KBM-7 (cell line): ENCODE results near the gene GSTK1.
"Not testable (repeated sequence)": the region's sequence is repeated elsewhere in the genome, so short reads cannot be mapped to it uniquely, and the experiment has no call there.

ENCODE experiments used
- DNase-seq: peaks from one replicate; pipeline ENCODE4 v3.0.0-alpha.2; 2015
- in situ Hi-C: fragments of 300-500 bp; cut with MboI; formaldehyde crosslinking; loops from 2 replicates; pipeline ENCODE4 v1.14.3; 2020; ENCODE audit warnings: low sequenced_read_pairs, low pct_unique_long_range_greater_than_20kb, mixed read lengths

GSTK1 gene

DNA sequence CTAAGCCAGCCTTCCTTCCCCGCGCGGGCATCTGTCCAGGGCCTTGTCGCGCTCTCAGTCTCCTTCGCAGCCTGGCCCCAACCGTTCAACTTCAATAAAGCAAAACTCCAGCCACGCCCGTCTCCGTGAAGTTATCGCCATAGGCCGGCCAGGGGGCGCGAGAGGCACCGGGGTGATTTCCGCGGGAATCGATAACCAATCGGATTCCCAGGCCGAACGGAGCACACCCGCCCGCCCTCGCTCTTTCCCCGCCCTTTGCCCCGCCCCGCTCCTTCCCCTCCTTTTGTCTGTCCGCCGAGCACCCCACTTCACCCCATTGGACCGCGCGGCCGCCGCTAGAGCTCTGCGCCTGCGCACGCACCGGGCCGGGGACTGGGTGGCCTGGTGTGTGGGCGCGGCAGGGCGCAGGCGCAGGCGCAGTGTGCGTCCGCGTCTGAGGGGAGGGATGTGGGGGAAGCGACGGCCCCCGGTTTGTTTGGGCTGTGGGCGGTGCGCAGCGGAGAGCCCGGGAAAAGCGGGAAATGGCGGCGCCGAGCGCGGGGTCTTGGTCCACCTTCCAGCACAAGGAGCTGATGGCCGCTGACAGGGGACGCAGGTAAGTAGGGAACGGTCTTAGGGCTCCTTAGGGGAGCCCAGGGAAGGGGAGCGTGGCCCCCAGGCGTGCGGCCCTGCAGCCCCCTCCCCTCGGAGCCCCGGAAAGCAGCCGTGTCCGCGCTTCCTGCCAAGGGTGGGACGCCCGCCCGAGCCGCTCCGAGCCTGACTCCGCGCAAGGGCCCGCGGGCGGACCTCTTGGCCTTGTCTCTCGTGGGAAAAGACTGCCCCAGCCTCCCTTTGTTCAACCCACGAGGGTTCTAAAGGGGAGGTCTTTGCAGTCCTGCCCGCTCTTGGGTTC lies 24.9 kb downstream of the GSTK1 start, which contains the start of gene CASP2:
TSS of gene CASP2 (plus strand) at position 417 of the 892 bp plus-strand sequence. CDS start at position 522, 105 bp downstream.
- DNase-seq, result peak; percentile 98
- in situ Hi-C loops, result no loop called here

GRCh38 chr7:143288836-143289235 lies 25.6 kb downstream of the GSTK1 start:
- DNase-seq, result no peak
- in situ Hi-C loops, result no loop called here

DNA sequence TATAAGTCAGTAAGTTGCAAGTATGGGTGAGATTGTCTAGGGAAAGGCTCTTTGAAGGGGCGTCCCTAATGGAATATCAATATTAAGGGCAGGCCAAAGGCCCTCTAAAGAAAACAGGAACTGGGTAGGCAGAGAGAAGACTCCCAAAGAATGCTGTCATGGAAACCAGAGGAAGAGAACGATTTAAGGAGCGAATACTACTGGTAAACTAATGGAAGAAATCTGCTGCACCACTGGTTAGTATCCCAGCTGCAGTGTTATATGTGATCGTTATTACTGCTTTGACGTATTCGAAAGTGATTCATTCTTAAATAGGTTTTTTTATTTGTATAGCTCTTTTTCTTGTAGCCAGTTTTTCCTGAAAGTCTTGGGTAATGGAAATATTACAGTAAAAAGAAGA lies 26.2 kb downstream of the GSTK1 start:
- peak; percentile 54 for DNase-seq
- in situ Hi-C loops, result no loop called here

DNA sequence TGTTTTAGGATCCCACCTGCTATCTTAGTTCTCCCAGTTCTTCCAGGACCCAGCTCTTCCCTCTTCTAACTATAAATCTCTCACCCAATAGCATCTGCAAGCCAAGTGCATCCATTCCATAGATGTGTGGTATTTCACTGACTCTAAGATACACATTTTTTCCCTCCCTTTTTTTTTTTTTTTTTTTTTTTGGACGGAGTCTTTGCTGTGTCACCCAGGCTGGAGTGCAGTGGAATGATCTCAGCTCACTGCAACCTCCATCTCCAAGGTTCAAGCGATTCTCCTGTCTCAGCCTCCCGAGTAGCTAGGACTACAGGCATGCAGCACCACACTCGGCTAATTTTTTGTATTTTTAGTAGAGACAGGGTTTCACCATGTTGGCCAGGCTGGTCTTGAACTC lies 26.6 kb downstream of the GSTK1 start:
- DNase-seq, in situ Hi-C loops: not testable (repeated sequence)

GRCh38 chr7:143290293-143290692 lies 27.1 kb downstream of the GSTK1 start:
- DNase-seq, result no peak
- in situ Hi-C loops, result no loop called here

- in situ Hi-C loops, result no loop called here
- no peak for DNase-seq
Observed at GRCh38 chr7:143292876-143293275, 29.6 kb downstream of the GSTK1 start.

GRCh38 chr7:143295870-143296269 lies 32.6 kb downstream of the GSTK1 start:
- DNase-seq, result no peak
- in situ Hi-C loops, result no loop called here

DNA sequence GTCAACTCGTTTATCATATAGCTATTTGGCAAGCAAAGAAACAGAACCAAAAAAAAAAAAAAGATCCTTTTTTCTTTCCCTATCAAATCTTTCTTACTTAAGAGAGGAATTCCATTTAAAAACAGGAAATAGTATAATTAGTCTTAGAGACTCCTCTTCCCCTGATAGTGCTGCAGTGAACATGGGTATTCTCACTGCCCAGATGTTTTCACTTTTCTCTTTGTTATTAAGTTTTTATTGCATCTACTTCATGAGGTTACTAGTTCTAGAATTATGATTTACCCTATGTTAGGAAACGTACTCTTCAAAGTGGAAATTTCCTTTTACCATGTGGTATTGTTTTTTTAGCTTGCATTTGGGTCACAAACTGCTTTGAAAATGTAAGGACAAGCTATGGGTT lies 33.4 kb downstream of the GSTK1 start:
- peak; percentile 37 for DNase-seq

DNA sequence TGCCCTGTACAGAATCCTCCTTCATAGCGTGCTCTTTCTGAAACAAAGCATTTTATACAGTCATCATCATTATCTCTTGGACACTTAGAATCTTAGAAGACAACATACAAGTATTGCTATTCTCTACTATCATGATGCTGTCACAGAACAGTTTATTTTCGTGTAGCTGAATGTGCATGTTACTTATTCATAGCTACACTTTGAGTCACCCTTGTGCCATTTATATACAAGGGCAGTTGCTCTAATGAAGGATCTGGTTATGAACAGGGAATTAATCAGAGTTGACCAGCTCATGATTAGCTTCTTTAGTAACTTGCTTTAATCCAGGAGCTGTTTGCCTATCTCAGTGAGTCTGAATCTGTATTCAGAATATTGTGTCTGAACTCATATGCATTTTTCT lies 36.1 kb downstream of the GSTK1 start:
- no peak for DNase-seq
- in situ Hi-C loops, result no loop called here

More for the DNA sequence above, 33.4 kb downstream of the GSTK1 start:
- in situ Hi-C loops, result no loop called here

- DNase-seq, result peak; percentile 57
- in situ Hi-C loops, result no loop called here
Observed at GRCh38 chr7:143299840-143300239, 36.6 kb downstream of the GSTK1 start.

DNA sequence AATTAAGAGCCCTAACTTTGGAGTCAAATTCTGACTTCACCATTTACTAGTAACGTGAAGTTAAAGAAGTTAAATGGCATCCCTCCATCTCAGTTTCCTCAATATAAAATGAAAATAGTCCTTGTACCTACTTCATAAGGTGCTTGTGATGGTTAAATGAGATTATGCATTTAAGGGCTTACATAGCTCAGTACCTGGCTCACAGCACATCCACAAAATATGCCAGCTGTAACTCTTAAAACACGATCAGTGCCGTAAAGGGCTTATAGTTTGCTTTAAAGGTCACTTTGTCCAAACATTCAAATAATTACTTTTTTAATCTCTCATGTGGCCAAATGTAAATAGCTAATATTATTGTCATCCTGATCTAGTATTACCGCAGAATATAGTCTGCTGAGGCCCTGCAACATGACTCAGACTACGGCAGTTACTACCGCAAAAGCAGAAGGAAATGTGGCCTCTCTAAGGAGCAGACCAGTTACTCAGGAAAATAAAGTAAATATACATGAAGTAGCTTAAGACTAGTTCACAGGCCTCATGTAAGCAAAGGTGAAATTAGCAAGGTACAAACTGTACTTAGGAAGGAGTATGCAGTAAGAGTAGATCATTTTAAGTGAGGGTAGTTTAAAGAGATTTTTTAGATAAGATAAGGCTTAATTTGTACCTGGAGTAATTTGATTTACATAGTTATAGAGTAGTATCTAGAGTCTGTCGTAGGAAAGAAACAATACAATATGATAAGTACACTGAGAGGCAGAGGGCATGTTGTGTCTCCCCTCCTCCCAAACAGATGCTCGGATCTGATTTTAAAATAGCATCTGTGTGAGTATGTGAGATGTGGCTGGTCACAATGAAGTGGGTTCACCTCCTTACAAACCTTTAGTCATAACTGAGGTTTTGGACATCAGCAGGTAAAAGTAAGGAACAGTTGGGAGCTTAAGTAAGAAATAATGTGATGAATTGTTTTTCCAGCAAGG lies 38.0 kb downstream of the GSTK1 start:
- DNase-seq, result peak; percentile 87
- in situ Hi-C loops, result no loop called here

GRCh38 chr7:143303733-143304132 lies 40.5 kb downstream of the GSTK1 start:
- DNase-seq, result no peak
- in situ Hi-C loops, result no loop called here

DNA sequence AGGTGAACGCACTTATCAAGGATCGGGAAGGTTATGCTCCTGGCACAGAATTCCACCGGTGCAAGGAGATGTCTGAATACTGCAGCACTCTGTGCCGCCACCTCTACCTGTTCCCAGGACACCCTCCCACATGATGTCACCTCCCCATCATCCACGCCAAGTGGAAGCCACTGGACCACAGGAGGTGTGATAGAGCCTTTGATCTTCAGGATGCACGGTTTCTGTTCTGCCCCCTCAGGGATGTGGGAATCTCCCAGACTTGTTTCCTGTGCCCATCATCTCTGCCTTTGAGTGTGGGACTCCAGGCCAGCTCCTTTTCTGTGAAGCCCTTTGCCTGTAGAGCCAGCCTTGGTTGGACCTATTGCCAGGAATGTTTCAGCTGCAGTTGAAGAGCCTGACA lies 41.7 kb downstream of the GSTK1 start:
- no peak for DNase-seq
- in situ Hi-C loops, result no loop called here

GRCh38 chr7:143305423-143306070 lies 42.3 kb downstream of the GSTK1 start:
- peak; percentile 76 for DNase-seq
- in situ Hi-C loops, result no loop called here

GRCh38 chr7:143308632-143309031 lies 45.4 kb downstream of the GSTK1 start:
- in situ Hi-C loops, result no loop called here

DNA sequence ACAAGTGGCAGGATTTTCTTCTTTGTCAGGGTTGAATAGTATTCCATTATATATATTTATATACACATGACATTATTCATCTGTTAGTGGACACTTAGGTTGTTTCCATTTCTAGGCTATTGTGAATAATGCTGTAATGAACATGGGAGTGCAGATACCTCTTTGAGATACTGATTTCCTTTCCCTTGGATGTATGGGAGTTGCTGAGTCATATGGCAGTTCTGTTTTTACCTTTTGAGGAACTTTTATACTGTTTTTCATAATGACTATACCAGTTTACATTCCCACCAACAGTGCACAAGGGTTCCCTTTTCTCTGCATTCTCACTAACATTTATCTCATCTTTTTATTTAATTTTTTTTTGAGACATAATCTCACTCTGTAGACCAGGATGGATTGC lies 50.9 kb downstream of the GSTK1 start:
- DNase-seq, result no peak
- in situ Hi-C loops, result no loop called here

More at GRCh38 chr7:143308632-143309031, 45.4 kb downstream of the GSTK1 start:
- no peak for DNase-seq

DNA sequence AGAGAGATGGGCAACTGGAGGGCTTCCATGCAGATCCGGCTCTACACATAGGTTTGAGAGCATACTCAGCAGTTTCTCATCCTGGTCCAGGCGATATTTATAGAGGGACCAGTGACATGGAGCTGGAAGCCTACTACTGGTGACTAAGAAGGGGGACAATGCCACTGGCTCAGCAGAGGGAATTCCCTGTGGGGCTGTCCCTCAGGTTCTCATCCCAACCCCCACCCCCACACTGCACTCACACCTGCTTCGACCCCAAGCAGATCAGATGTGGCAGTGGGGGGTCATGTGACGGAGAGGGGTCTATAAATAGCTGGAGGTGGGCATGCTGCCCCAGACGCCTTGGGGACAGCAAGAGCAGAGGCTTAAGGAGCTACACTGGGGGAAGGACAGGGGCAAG lies 52.5 kb downstream of the GSTK1 start, which contains the start of gene CLCN1:
TSS of gene CLCN1 (plus strand) at position 336 of the 400 bp plus-strand sequence. CDS start 102 bp downstream, outside the sequence.
- in situ Hi-C loops, result no loop called here
- no peak for DNase-seq

GRCh38 chr7:143316492-143316891 lies 53.3 kb downstream of the GSTK1 start:
- DNase-seq, result no peak
- in situ Hi-C loops, result no loop called here

DNA sequence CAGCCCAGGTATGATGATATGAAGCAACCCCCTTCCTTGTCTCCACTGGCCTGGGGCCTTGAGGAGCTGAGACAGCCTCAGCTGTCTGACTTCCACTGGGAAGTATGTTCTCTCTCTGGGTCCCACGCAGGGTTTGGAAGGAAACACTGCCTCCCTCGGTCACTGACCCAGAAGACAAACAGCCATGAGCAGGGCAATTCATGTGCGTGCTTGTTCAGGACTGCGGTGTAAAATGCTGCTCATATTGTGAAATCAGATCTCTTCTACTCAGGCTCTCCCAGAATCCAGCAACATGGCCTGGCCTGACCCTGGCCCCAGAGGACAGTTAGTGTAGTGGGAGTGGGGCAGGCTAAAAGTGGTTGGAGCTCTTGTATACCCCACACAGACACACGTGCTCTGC lies 55.4 kb downstream of the GSTK1 start:
- DNase-seq, result no peak
- in situ Hi-C loops, result no loop called here
